PC-3 (cell line): Measurements from ENCODE around the gene ARHGAP6. TPM values are rescaled to one million over a fixed set of nuclear protein-coding genes. Genes with fewer than 3 reads are reported as not detected.

Experiments used
- ATAC-seq: fragments of 200-7000 bp; cut with Tn5 transposase; 2 replicates; pipeline ENCODE4 v1.9.1; 2020; ENCODE audit warnings: mild to moderate bottlenecking, moderate library complexity
- BruUV-seq: library from RNA; stranded (reverse); fragments of 400-500 nt; replicated peaks from 2 replicates; lab custom pipeline; 2021; lab: Mats Ljungman, UMichigan
- CTCF ChIA-PET: fragments of 300-600 bp; sonication (Branson Sonifier 250); formaldehyde crosslinking; loops from one replicate; lab custom pipeline; 2022; ENCODE audit warnings: antibody characterized with exemption; lab: Charles Lee
- POLR2A ChIA-PET: fragments of 300-600 bp; sonication (Branson Sonifier 250); formaldehyde crosslinking; loops from one replicate; lab custom pipeline; 2022; ENCODE audit warnings: antibody characterized with exemption; ENCODE audit not compliant: unreplicated experiment; lab: Charles Lee
- DNase-seq: peaks from one replicate; pipeline ENCODE4 v3.0.0-alpha.2; 2015
- H2AFZ ChIP-seq: fragments of 300-600 bp; sonication (generic); 2 replicates; pipeline ENCODE4 v1.6.0; 2016; ENCODE audit warnings: antibody characterized with exemption, low read length
- H3F3A ChIP-seq: fragments of 300-600 bp; sonication (generic); one replicate; pipeline ENCODE4 v1.6.0; 2017; ENCODE audit warnings: antibody characterized with exemption, low read length, control low read depth, mild to moderate bottlenecking; ENCODE audit not compliant: unreplicated experiment
- H3K27ac ChIP-seq: fragments of 300-600 bp; sonication (generic); 2 replicates; pipeline ENCODE4 v1.5.1; 2016; ENCODE audit warnings: mild to moderate bottlenecking, low read length
- H3K27me3 ChIP-seq: fragments of 300-600 bp; sonication (generic); 2 replicates; pipeline ENCODE4 v1.6.1; 2016; ENCODE audit warnings: low read length, mixed read lengths
- H3K36me3 ChIP-seq: fragments of 300-600 bp; sonication (generic); 2 replicates; pipeline ENCODE4 v1.6.1; 2016; ENCODE audit warnings: low read depth, mixed run types, low read length, mixed read lengths
- H3K4me1 ChIP-seq: fragments of 300-600 bp; sonication (generic); 2 replicates; pipeline ENCODE4 v1.5.1; 2016; ENCODE audit warnings: low read length; ENCODE audit not compliant: insufficient read depth
- H3K4me2 ChIP-seq: fragments of 300-600 bp; sonication (generic); 2 replicates; pipeline ENCODE4 v1.6.0; 2016; ENCODE audit warnings: low read length
- H3K4me3 ChIP-seq: fragments of 300-600 bp; sonication (generic); 2 replicates; pipeline ENCODE4 v1.5.1; 2016; ENCODE audit warnings: mild to moderate bottlenecking, low read length, mixed read lengths
- H3K79me2 ChIP-seq: fragments of 300-600 bp; sonication (generic); 2 replicates; pipeline ENCODE4 v1.6.1; 2017; ENCODE audit warnings: low read length, mixed read lengths
- H3K9ac ChIP-seq: fragments of 300-600 bp; sonication (generic); 2 replicates; pipeline ENCODE4 v1.6.0; 2016; ENCODE audit warnings: mild to moderate bottlenecking, low read length
- H3K9me2 ChIP-seq: fragments of 300-600 bp; sonication (generic); replicated peaks from 2 replicates; pipeline ENCODE4 v1.6.1; 2016; ENCODE audit warnings: mixed run types, low read length, mixed read lengths
- H3K9me3 ChIP-seq: fragments of 300-600 bp; sonication (generic); 2 replicates; pipeline ENCODE4 v1.6.1; 2016; ENCODE audit warnings: low read length, mixed read lengths
- H4K20me1 ChIP-seq: fragments of 300-600 bp; sonication (generic); 2 replicates; pipeline ENCODE4 v1.6.1; 2016; ENCODE audit warnings: low read length, mixed read lengths
- EZH2 ChIP-seq: fragments of 300-600 bp; sonication (generic); IDR thresholded peaks from one replicate; pipeline ENCODE4 v1.6.1; 2017; ENCODE audit warnings: antibody characterized with exemption, mild to moderate bottlenecking, low read length; ENCODE audit not compliant: unreplicated experiment
- EZH2phosphoT487 ChIP-seq: fragments of 300-600 bp; sonication (generic); IDR thresholded peaks from 2 replicates; pipeline ENCODE4 v1.6.1; 2018; ENCODE audit warnings: mild to moderate bottlenecking, antibody characterized with exemption, low read length, borderline replicate concordance
- intact Hi-C: fragments of 100-400 bp; cut with micrococcal nuclease; formaldehyde crosslinking; loops from 2 replicates; pipeline ENCODE4 v1.9.0; 2023
- total RNA-seq: library from RNA; depleted of rRNA; stranded (reverse); fragments of >200 nt; gene quantifications from 2 replicates; pipeline ENCODE4 v1.2.3, GENCODE V29; 2014
- TF ChIP-seq, protein P1 (sequence below): fragments of 300-600 bp; sonication (generic); conservative IDR thresholded peaks from 2 replicates; pipeline ENCODE4 v1.5.1; 2017; ENCODE audit warnings: antibody characterized with exemption, low read depth, mild to moderate bottlenecking, low read length

The ARHGAP6 gene
- total RNA-seq, 1 experiment from 2014 or later = 2.8 TPM

GRCh38 chrX:11591723-11592346 lies 73.9 kb downstream of the ARHGAP6 start:
- Histone ChIP-seq H3K9me2 (no peaks in the 10 kb centered on the region), H3K4me3 (no peak overlapping the region), H3F3A (no peaks in the 10 kb centered on the region), H3K27me3 (no peaks in the 10 kb centered on the region), H4K20me1 (no peaks in the 10 kb centered on the region), H3K9ac (no peak overlapping the region), H3K9me3 (no peaks in the 10 kb centered on the region), H3K36me3 (no peaks in the 10 kb centered on the region), H3K4me2 (no peak overlapping the region), H3K4me1 (no peaks in the 10 kb centered on the region), H3K27ac (no peak overlapping the region), H3K79me2 (no peaks in the 10 kb centered on the region), H2AFZ (no peak overlapping the region)
- TF ChIP-seq EZH2 (no peak), EZH2phosphoT487 (no peak)
- TF ChIP-seq, protein P1, sequence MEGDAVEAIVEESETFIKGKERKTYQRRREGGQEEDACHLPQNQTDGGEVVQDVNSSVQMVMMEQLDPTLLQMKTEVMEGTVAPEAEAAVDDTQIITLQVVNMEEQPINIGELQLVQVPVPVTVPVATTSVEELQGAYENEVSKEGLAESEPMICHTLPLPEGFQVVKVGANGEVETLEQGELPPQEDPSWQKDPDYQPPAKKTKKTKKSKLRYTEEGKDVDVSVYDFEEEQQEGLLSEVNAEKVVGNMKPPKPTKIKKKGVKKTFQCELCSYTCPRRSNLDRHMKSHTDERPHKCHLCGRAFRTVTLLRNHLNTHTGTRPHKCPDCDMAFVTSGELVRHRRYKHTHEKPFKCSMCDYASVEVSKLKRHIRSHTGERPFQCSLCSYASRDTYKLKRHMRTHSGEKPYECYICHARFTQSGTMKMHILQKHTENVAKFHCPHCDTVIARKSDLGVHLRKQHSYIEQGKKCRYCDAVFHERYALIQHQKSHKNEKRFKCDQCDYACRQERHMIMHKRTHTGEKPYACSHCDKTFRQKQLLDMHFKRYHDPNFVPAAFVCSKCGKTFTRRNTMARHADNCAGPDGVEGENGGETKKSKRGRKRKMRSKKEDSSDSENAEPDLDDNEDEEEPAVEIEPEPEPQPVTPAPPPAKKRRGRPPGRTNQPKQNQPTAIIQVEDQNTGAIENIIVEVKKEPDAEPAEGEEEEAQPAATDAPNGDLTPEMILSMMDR = no peak
- intact Hi-C loops = no loop called here
- ATAC-seq (no peak), DNase-seq (no peak)
- ChIA-PET CTCF (no interaction called here), POLR2A (no interaction called here)
- no TSS peak for BruUV-seq

DNA sequence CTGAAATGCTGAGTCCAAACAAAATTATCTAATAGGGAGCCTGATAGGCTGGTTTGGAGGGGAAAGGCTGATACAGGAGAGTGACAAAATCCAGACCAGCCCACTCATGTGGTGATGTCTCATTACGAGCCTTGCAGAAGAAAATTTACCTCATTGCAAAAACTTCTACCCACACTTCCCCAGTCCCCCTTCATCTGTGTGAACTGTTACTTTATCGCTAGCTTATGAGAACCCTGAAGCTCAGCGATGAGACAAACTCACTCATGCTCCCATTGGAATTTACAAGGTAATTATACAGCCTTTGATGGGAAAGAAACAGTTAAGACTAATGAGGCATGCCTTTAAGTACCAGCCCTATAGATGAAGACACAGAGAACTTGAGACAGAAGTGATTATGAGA lies 76.1 kb downstream of the ARHGAP6 start:
- intact Hi-C loops = no loop called here
- DNase-seq (no peak), ATAC-seq (no peak)
- Histone ChIP-seq H3K27ac (no peak overlapping the region), H3K27me3 (no peaks in the 10 kb centered on the region), H3F3A (no peaks in the 10 kb centered on the region), H3K9me3 (no peaks in the 10 kb centered on the region), H3K9ac (no peak overlapping the region), H3K4me3 (no peak overlapping the region), H3K79me2 (no peaks in the 10 kb centered on the region), H3K4me1 (no peaks in the 10 kb centered on the region), H2AFZ (no peak overlapping the region), H3K36me3 (no peaks in the 10 kb centered on the region), H3K9me2 (no peaks in the 10 kb centered on the region), H4K20me1 (no peaks in the 10 kb centered on the region), H3K4me2 (no peak overlapping the region)
- TF ChIP-seq EZH2 (no peak), EZH2phosphoT487 (no peak)
- TF ChIP-seq, protein P1 = no peak
- ChIA-PET POLR2A (no interaction called here), CTCF (no interaction called here)
- BruUV-seq = no TSS peak

GRCh38 chrX:11588097-11588496 lies 77.6 kb downstream of the ARHGAP6 start:
- Histone ChIP-seq H3K9ac (no peak overlapping the region), H3K4me2 (no peak overlapping the region), H3K79me2 (no peaks in the 10 kb centered on the region), H4K20me1 (no peaks in the 10 kb centered on the region), H3K4me1 (no peaks in the 10 kb centered on the region), H3K27ac (no peak overlapping the region), H3K27me3 (no peaks in the 10 kb centered on the region), H3K9me2 (no peaks in the 10 kb centered on the region), H3K36me3 (no peaks in the 10 kb centered on the region), H3F3A (no peaks in the 10 kb centered on the region), H3K4me3 (no peak overlapping the region), H3K9me3 (no peaks in the 10 kb centered on the region), H2AFZ (no peak overlapping the region)
- TF ChIP-seq, protein P1 = no peak
- no peak for TF ChIP-seq EZH2phosphoT487
- TF ChIP-seq EZH2 = no peak
- DNase-seq (no peak), ATAC-seq (no peak)
- no TSS peak for BruUV-seq
- intact Hi-C loops = no loop called here
- POLR2A ChIA-PET = no interaction called here
- CTCF ChIA-PET = no interaction called here
